ENCODE results near the gene UQCRC1.

UQCRC1 gene

GRCh38 chr3:48633256-48633655 lies 23.8 kb upstream of the UQCRC1 start:
- DNase-seq, result no peak

- no peak for DNase-seq
These were observed 22.3 kb upstream of the UQCRC1 start for GRCh38 chr3:48631516-48632448.

GRCh38 chr3:48630833-48631232 lies 21.4 kb upstream of the UQCRC1 start:
- DNase-seq, result no peak

GRCh38 chr3:48630407-48630806 lies 21.0 kb upstream of the UQCRC1 start:
- no peak for DNase-seq

- DNase-seq, result no peak
These were observed 20.4 kb upstream of the UQCRC1 start for GRCh38 chr3:48629894-48630293.

- DNase-seq, result no peak
These were observed 19.0 kb upstream of the UQCRC1 start for GRCh38 chr3:48628277-48629017.

GRCh38 chr3:48625600-48625999 lies 16.2 kb upstream of the UQCRC1 start:
- DNase-seq, result no peak

GRCh38 chr3:48624767-48625166 lies 15.3 kb upstream of the UQCRC1 start:
- DNase-seq, result no peak

GRCh38 chr3:48623851-48624547 lies 14.6 kb upstream of the UQCRC1 start:
- no peak for DNase-seq

GRCh38 chr3:48621461-48621869 lies 12.0 kb upstream of the UQCRC1 start, which contains the start of gene TMEM89:
Gene TMEM89 (minus strand): TSS chr3:48621769. CDS start chr3:48621756, 13 bp downstream.
- no peak for DNase-seq

GRCh38 chr3:48619541-48620524 lies 10.4 kb upstream of the UQCRC1 start:
- DNase-seq, result no peak

- no peak for DNase-seq
These were observed 8.1 kb upstream of the UQCRC1 start for GRCh38 chr3:48617559-48617958.

GRCh38 chr3:48614044-48614443 lies 4.6 kb upstream of the UQCRC1 start:
- peak; percentile 54 to 63 for DNase-seq

GRCh38 chr3:48612309-48612708 lies 2.9 kb upstream of the UQCRC1 start:
- DNase-seq, result no peak

- DNase-seq, result peak; percentile 41 to 42
These were observed 1.9 kb downstream of the UQCRC1 start for GRCh38 chr3:48607519-48607918.

GRCh38 chr3:48601622-48601994 lies 7.8 kb downstream of the UQCRC1 start:
- DNase-seq, result no peak

- no peak for DNase-seq
These were observed 8.5 kb downstream of the UQCRC1 start for GRCh38 chr3:48600711-48601621.

- no peak for DNase-seq
These were observed 9.7 kb downstream of the UQCRC1 start for GRCh38 chr3:48599509-48600285.

- no peak for DNase-seq
These were observed 10.4 kb downstream of the UQCRC1 start for GRCh38 chr3:48599077-48599501.
